K562 (cell line): ENCODE data around the gene HRAS. TPM values are rescaled to one million over a fixed set of nuclear protein-coding genes. Genes with fewer than 3 reads are reported as not detected.

Experiments used
- CBX2 ChIP-seq: fragments of 200-600 bp; sonication (generic); IDR thresholded peaks from one replicate; pipeline ENCODE4 v1.6.1; 2012; ENCODE audit warnings: mild to moderate bottlenecking, low read length, inconsistent platforms; ENCODE audit not compliant: insufficient read depth, poor library complexity, severe bottlenecking
- NFYB ChIP-seq: IDR thresholded peaks from 2 replicates; pipeline ENCODE4 v1.6.1; 2011; ENCODE audit warnings: mild to moderate bottlenecking, moderate library complexity; ENCODE audit not compliant: insufficient read length; ENCODE audit errors: extremely low read depth
- NR2C2 ChIP-seq, 2 experiments: fragments of 200-800 bp in 1 of 2; sonication (Bioruptor generic) in 1 of 2; sonication (generic) in 1 of 2; formaldehyde crosslinking in 1 of 2; IDR thresholded peaks; 2 replicates each; pipeline versions ENCODE4 v1.6.1 to v1.8.0; 2016 to 2022; ENCODE audit warnings: mild to moderate bottlenecking in 1 of 2, missing compliant biosample characterization in 1 of 2, missing genetic modification characterization in 1 of 2, missing genetic modification reagents in 1 of 2
- PCBP1 ChIP-seq: fragments of 200-400 bp; formaldehyde crosslinking; IDR thresholded peaks from 2 replicates; pipeline ENCODE4 v1.6.1; 2018; ENCODE audit warnings: mild to moderate bottlenecking, low read depth, low read length; ENCODE audit not compliant: poor library complexity, severe bottlenecking
- RAD51 ChIP-seq: fragments of 450-650 bp; IDR thresholded peaks from 2 replicates; pipeline ENCODE4 v1.7.1; 2016; ENCODE audit warnings: low read depth, mild to moderate bottlenecking, borderline replicate concordance
- SIN3A ChIP-seq, 2 experiments: fragments of 150-350 bp in 1 of 2; IDR thresholded peaks; 2 replicates each; pipeline ENCODE4 v1.6.1; 2011 to 2016; ENCODE audit warnings: borderline replicate concordance in 2 of 2, low read depth in 2 of 2, low read length in 2 of 2, mild to moderate bottlenecking in 2 of 2, moderate library complexity in 2 of 2; ENCODE audit not compliant: control insufficient read depth in 1 of 2
- SIN3B ChIP-seq: fragments of 450-650 bp; IDR thresholded peaks from 2 replicates; pipeline ENCODE4 v1.6.1; 2017; ENCODE audit warnings: low read depth, mild to moderate bottlenecking, moderate library complexity
- ZNF143 ChIP-seq: sonication (generic); formaldehyde crosslinking; IDR thresholded peaks from 2 replicates; pipeline ENCODE4 v1.9.0; 2022; ENCODE audit warnings: mild to moderate bottlenecking, missing genetic modification reagents
- ZNF239 ChIP-seq: fragments of 250-450 bp; sonication (Bioruptor Pico); IDR thresholded peaks from 2 replicates; pipeline ENCODE4 v1.4.0; 2020; ENCODE audit warnings: mild to moderate bottlenecking
- ZNF76 ChIP-seq: fragments of 250-450 bp; sonication (Bioruptor Pico); IDR thresholded peaks from 2 replicates; pipeline ENCODE4 v1.4.0; 2020; ENCODE audit warnings: mild to moderate bottlenecking, moderate library complexity, borderline replicate concordance
- polyA plus RNA-seq, 8 experiments: library from polyadenylated mRNA; depleted of rRNA in 4 of 8; stranded (reverse) in 5 of 8; unstranded in 3 of 8; fragments of >200 nt; fragmentation: Nextera tagmentation in 2 of 8; fragmentation: Illumina TruSeq in 1 of 8; extraction: Ambion mirVana in 2 of 8; extraction: Trizol in 1 of 8; gene quantifications; 2 replicates each; pipeline versions ENCODE4 v1.2.1 to v1.2.3, GENCODE V29; 2011 to 2014; ENCODE audit warnings: inconsistent platforms in 1 of 8, missing spikeins in 1 of 8
- total RNA-seq, 7 experiments: library from RNA; depleted of rRNA in 6 of 7; stranded (reverse); fragments of >200 nt in 6 of 7; fragmentation: Illumina TruSeq in 2 of 7; extraction: Trizol in 2 of 7; gene quantifications; 2 replicates each; pipeline versions ENCODE4 v1.2.1 to v1.2.3, GENCODE V29; 2011 to 2021; ENCODE audit warnings: low replicate concordance in 1 of 7
- TF ChIP-seq, protein P1 (sequence below), 2 experiments: fragments of 450-650 bp in 1 of 2; sonication (generic) in 1 of 2; formaldehyde crosslinking in 1 of 2; IDR thresholded peaks; 2 replicates each; pipeline versions ENCODE4 v1.7.1 to v1.9.0; 2016 to 2022; ENCODE audit warnings: inconsistent platforms in 1 of 2, mild to moderate bottlenecking in 1 of 2, missing genetic modification reagents in 1 of 2
- TF ChIP-seq, protein P2 (sequence below): IDR thresholded peaks from 3 replicates; pipeline ENCODE4 v1.6.1; 2011; ENCODE audit warnings: borderline replicate concordance, mild to moderate bottlenecking; ENCODE audit not compliant: insufficient read length, insufficient read depth
- TF ChIP-seq, protein P3 (sequence below): fragments of 250-450 bp; sonication (Bioruptor Pico); IDR thresholded peaks from 2 replicates; pipeline ENCODE4 v1.5.0; 2021

The HRAS gene
- total and polyA plus RNA-seq, 9 of the 15 experiments (the other 6 are each of a cell fraction or from before 2014, with no cell fraction given): 2.8 to 73.5 (median 29.6) TPM

DNA sequence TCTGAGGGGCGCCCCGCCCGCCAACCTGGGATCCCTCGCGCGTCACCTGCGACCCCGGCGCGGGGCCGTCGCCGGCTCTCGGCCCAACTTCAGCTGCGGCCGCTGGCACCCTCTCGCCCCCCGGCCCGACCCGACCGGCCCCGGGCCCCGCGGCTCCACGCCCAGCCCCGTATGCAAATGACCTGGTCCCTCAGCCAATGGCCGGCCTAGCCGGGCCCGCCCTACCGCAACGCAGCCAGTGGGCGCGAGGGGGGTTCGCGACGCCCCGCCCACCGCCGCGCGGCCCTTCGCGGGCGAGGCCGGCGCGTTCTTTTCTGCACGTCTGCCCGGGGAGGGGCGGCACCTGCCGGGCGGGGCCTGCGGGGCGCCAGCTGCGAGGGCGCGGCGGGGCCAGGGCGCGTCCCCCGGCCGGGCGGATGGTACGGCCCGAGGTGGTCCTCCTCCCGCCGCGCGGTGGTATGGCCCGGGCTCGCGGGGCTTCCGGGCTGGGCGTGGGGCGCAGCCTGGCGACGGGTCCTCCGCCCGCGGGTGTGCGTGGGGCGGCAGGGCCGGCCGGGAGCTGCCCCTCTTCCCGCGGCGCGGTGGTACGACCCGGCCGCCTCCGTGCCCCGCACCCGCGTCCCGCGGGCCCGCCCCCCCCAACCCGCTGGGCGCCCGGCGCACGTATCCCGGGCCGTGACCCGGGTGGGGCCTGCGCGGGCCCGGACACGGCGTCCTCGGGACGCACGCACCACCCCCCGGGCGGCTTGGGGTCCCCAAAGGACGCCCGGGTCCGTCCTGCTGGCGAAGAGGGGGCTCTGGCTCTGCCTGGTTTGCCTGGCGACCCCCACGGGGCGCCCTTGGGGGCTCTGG, 33.2 kb upstream of the HRAS start (continued):
- TF ChIP-seq, protein P1, sequence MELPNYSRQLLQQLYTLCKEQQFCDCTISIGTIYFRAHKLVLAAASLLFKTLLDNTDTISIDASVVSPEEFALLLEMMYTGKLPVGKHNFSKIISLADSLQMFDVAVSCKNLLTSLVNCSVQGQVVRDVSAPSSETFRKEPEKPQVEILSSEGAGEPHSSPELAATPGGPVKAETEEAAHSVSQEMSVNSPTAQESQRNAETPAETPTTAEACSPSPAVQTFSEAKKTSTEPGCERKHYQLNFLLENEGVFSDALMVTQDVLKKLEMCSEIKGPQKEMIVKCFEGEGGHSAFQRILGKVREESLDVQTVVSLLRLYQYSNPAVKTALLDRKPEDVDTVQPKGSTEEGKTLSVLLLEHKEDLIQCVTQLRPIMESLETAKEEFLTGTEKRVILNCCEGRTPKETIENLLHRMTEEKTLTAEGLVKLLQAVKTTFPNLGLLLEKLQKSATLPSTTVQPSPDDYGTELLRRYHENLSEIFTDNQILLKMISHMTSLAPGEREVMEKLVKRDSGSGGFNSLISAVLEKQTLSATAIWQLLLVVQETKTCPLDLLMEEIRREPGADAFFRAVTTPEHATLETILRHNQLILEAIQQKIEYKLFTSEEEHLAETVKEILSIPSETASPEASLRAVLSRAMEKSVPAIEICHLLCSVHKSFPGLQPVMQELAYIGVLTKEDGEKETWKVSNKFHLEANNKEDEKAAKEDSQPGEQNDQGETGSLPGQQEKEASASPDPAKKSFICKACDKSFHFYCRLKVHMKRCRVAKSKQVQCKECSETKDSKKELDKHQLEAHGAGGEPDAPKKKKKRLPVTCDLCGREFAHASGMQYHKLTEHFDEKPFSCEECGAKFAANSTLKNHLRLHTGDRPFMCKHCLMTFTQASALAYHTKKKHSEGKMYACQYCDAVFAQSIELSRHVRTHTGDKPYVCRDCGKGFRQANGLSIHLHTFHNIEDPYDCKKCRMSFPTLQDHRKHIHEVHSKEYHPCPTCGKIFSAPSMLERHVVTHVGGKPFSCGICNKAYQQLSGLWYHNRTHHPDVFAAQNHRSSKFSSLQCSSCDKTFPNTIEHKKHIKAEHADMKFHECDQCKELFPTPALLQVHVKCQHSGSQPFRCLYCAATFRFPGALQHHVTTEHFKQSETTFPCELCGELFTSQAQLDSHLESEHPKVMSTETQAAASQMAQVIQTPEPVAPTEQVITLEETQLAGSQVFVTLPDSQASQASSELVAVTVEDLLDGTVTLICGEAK (IDR thresholded peaks at IDR 0.05): no peak
- TF ChIP-seq, protein P1 (CRISPR knock-in tag; IDR thresholded peaks at IDR 0.05): no peak
- TF ChIP-seq SIN3A (IDR thresholded peaks at IDR 0.05; ENCODE audit: borderline replicate concordance in 2 of 2, control insufficient read depth in 1 of 2, low read depth in 2 of 2, low read length in 2 of 2) (peak in 1 of 2 experiments; percentile 83; a peak in 3 of 4 replicates), NFYB (peak; percentile 83), CBX2 (no peak), RAD51 (no peak), SIN3B (peak; percentile 61; the same call in 1 of the 2 replicates), ZNF143 (CRISPR knock-in tag) (no peak), ZNF76 (CRISPR knock-in tag) (no peak), PCBP1 (peak; percentile 36), ZNF239 (CRISPR knock-in tag) (no peak), NR2C2 (CRISPR knock-in tag; IDR thresholded peaks at IDR 0.05) (no peak), NR2C2 (tag; IDR thresholded peaks at IDR 0.05) (peak; percentile 78)
- TF ChIP-seq, protein P2, sequence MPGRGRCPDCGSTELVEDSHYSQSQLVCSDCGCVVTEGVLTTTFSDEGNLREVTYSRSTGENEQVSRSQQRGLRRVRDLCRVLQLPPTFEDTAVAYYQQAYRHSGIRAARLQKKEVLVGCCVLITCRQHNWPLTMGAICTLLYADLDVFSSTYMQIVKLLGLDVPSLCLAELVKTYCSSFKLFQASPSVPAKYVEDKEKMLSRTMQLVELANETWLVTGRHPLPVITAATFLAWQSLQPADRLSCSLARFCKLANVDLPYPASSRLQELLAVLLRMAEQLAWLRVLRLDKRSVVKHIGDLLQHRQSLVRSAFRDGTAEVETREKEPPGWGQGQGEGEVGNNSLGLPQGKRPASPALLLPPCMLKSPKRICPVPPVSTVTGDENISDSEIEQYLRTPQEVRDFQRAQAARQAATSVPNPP: no peak
- TF ChIP-seq, protein P3, sequence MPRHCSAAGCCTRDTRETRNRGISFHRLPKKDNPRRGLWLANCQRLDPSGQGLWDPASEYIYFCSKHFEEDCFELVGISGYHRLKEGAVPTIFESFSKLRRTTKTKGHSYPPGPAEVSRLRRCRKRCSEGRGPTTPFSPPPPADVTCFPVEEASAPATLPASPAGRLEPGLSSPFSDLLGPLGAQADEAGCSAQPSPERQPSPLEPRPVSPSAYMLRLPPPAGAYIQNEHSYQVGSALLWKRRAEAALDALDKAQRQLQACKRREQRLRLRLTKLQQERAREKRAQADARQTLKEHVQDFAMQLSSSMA: 0 out of 2 replicates have a peak, but pooled peaks have one; percentile 9
